ENCODE data around the gene NGEF. TPM values are rescaled to one million over a fixed set of nuclear protein-coding genes. Genes with fewer than 3 reads are reported as not detected.

The NGEF gene
- total and polyA plus RNA-seq, 3 donors from 2014 or later, result 7.9 to 28.7 (median 15.6) TPM

DNA sequence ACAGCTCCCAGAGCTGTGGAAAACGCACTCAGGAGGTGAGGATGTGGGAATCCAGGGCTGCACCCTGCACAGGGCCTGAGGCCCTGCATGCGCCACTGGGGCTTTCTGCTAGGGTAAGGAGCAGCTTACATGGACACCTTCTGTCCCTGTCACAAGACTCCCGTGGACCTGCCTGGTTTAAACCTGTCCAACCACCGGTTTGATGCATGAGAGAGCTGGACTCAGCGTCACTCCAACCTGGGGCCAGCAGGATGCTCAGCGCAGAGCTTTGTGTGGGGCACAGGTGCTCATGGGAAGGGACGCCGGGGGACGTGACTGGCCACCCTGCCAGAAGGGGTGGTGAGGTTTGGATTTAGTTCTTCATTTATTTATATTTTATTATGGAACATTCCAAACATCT lies 118.8 kb downstream of the NGEF start:
- TF ChIP-seq, protein P1, sequence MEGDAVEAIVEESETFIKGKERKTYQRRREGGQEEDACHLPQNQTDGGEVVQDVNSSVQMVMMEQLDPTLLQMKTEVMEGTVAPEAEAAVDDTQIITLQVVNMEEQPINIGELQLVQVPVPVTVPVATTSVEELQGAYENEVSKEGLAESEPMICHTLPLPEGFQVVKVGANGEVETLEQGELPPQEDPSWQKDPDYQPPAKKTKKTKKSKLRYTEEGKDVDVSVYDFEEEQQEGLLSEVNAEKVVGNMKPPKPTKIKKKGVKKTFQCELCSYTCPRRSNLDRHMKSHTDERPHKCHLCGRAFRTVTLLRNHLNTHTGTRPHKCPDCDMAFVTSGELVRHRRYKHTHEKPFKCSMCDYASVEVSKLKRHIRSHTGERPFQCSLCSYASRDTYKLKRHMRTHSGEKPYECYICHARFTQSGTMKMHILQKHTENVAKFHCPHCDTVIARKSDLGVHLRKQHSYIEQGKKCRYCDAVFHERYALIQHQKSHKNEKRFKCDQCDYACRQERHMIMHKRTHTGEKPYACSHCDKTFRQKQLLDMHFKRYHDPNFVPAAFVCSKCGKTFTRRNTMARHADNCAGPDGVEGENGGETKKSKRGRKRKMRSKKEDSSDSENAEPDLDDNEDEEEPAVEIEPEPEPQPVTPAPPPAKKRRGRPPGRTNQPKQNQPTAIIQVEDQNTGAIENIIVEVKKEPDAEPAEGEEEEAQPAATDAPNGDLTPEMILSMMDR (IDR thresholded peaks at IDR 0.05), result no peak
- TF ChIP-seq POLR2A (IDR thresholded peaks at IDR 0.05), result no peak
- H3K27ac ChIP-seq, result no peak overlapping the region
- H3K4me3 ChIP-seq, result no peak overlapping the region
- H3K4me1 ChIP-seq, result peaks cover 16% of the 10 kb centered on the region
- WGBS, 2 donors, result 90 to 94% methylated on average over 7 to 9 of the region's 9 CpGs
- no peaks in the 10 kb centered on the region for H3K27me3 ChIP-seq
- no peaks in the 10 kb centered on the region for H3K9me3 ChIP-seq
- intact Hi-C loops (cut with DNase I; ENCODE audit: low total_unique reads), result no loop called here
- H3K36me3 ChIP-seq (ENCODE audit: low read depth, missing control alignments), result no peaks in the 10 kb centered on the region
- DNase-seq, result peak; percentile 1

DNA sequence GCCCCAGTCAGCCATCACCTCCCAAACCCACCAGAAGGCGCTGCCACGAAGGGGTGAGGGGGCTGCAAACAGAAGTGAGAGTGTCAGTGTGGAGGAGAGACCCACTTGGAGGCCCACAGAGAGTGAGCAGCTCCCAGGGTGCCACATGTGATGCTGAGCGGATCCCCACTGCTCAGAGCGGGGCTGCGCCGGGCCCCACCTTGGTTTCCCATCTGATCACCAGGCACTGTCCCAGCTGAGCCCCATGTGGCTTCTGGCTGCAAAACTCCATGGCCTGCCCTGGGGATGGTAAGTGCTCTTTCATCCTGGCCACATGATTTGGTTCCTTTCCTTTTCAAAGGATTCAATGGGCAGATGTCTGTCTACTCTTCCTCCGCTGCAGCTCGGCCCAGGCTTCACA lies 119.2 kb downstream of the NGEF start:
- no peaks in the 10 kb centered on the region for H3K27me3 ChIP-seq
- H3K4me1 ChIP-seq, result peaks cover 16% of the 10 kb centered on the region
- intact Hi-C loops (cut with DNase I; ENCODE audit: low total_unique reads), result no loop called here
- H3K36me3 ChIP-seq (ENCODE audit: low read depth, missing control alignments), result no peaks in the 10 kb centered on the region
- 95 to 99% methylated on average over 6 to 8 of the region's 8 CpGs for WGBS, 2 donors
- H3K9me3 ChIP-seq, result no peaks in the 10 kb centered on the region
- H3K4me3 ChIP-seq, result no peak overlapping the region
- DNase-seq, result peak; percentile 10
- TF ChIP-seq POLR2A (IDR thresholded peaks at IDR 0.05), result no peak
- TF ChIP-seq, protein P1 (IDR thresholded peaks at IDR 0.05), result no peak
- no peak overlapping the region for H3K27ac ChIP-seq

DNA sequence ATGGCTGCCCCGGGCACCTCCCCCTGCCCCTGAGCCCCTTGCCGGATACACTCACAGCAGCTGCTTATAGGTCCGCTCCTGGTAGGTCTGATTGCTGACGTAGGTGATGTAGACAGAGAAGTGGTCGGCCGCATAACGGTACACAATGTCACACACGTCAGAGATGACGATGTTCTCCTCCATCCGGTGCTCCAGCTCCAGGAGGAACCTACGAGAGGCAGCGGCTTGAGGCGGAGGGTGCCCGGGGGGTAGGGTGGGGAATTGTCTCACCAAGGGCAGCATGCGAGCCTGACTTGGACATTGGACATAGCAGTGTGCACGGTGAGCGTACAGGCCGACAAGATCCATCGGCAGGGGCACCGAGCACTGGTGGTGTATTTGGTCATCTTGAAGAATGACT lies 120.2 kb downstream of the NGEF start:
- no peak overlapping the region for H3K27ac ChIP-seq
- intact Hi-C loops (cut with DNase I; ENCODE audit: low total_unique reads), result no loop called here

DNA sequence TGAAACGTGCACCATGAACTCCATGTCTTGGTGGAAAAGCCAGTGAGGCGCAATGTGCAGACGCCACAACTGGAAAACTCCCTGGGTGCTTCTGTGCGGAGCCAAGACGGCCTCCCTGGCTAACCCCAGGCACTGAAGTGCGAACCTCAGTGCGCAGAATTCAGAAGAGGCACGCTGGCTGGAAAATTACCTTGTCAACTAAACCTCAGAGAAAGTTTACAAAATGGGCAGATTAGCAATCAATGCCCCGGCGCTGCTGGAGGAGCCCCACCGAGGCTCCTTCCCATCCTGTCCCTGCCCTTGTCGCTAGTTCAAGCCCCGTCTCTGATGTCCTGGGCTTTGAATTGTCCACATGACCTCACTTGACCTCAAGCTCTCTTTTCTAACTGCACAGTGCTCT lies 120.8 kb downstream of the NGEF start:
- DNase-seq, result no peak
- Histone ChIP-seq H3K4me3 (no peak overlapping the region), H3K27ac (no peak overlapping the region), H3K4me1 (peaks cover 16% of the 10 kb centered on the region), H3K9me3 (no peaks in the 10 kb centered on the region), H3K27me3 (no peaks in the 10 kb centered on the region), H3K36me3 (ENCODE audit: low read depth, missing control alignments) (no peaks in the 10 kb centered on the region)
- intact Hi-C loops (cut with DNase I; ENCODE audit: low total_unique reads), result no loop called here
- no peak for TF ChIP-seq POLR2A (IDR thresholded peaks at IDR 0.05)
- TF ChIP-seq, protein P1 (IDR thresholded peaks at IDR 0.05), result no peak
- WGBS, 2 donors, result 85% methylated on average over 13 of the region's 13 CpGs

More for the DNA sequence above, 120.2 kb downstream of the NGEF start:
- Histone ChIP-seq H3K9me3 (no peaks in the 10 kb centered on the region), H3K4me1 (peaks cover 16% of the 10 kb centered on the region), H3K27me3 (no peaks in the 10 kb centered on the region), H3K36me3 (ENCODE audit: low read depth, missing control alignments) (no peaks in the 10 kb centered on the region), H3K4me3 (no peak overlapping the region)
- TF ChIP-seq, protein P1 (IDR thresholded peaks at IDR 0.05), result no peak
- TF ChIP-seq POLR2A (IDR thresholded peaks at IDR 0.05), result no peak
- WGBS, 2 donors, result 93 to 95% methylated on average over 18 to 20 of the region's 20 CpGs
- peak; percentile 9 for DNase-seq

DNA sequence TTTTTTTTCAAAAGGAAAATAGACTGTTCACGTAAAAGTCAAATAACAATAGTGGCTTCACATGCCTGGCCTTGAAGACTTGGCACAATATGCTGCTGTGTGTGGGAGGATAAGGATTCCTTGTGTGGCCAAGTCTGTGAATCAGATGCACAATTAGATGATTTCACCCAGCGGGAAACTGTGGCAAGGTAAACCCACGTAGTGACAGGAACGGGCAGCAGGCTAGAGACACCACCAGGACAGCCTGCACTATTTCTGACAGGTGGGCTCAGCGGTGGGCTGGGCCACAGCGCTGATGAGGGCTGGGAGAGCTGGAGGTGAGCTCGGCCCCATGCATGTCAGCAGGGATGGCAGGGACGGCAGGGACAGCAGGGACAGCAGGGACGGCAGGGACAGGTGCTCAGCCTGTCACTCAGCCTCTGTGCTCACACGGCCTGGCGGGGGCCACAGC lies 121.4 kb downstream of the NGEF start:
- WGBS, 2 donors, result 41 to 50% methylated on average over 10 to 11 of the region's 11 CpGs
- Histone ChIP-seq H3K36me3 (ENCODE audit: low read depth, missing control alignments) (no peaks in the 10 kb centered on the region), H3K4me1 (peaks cover 16% of the 10 kb centered on the region), H3K4me3 (no peak overlapping the region), H3K27ac (peak overlapping the region in 1 of 2 donors; percentile 41), H3K9me3 (no peaks in the 10 kb centered on the region), H3K27me3 (no peaks in the 10 kb centered on the region)
- intact Hi-C loops (cut with DNase I; ENCODE audit: low total_unique reads), result no loop called here
- TF ChIP-seq, protein P1 (IDR thresholded peaks at IDR 0.05), result no peak
- no peak for TF ChIP-seq POLR2A (IDR thresholded peaks at IDR 0.05)
- peak; percentile 69 for DNase-seq
